GM10847 (cell line): Measurements from ENCODE around the gene ADAMTS12.

Experiments
- POLR2A ChIP-seq: IDR thresholded peaks from 2 replicates; pipeline ENCODE4 v1.6.1; 2011; ENCODE audit not compliant: insufficient read length; ENCODE audit errors: extremely low read depth

The ADAMTS12 gene

GRCh38 chr5:33766023-33766422 lies 125.8 kb downstream of the ADAMTS12 start:
- TF ChIP-seq POLR2A = no peak

GRCh38 chr5:33764786-33765185 lies 127.0 kb downstream of the ADAMTS12 start:
- TF ChIP-seq POLR2A = no peak

GRCh38 chr5:33763435-33763834 lies 128.4 kb downstream of the ADAMTS12 start:
- TF ChIP-seq POLR2A = no peak

GRCh38 chr5:33762859-33763258 lies 128.9 kb downstream of the ADAMTS12 start:
- TF ChIP-seq POLR2A = no peak

- TF ChIP-seq POLR2A = no peak
Measured at GRCh38 chr5:33761139-33761538, 130.7 kb downstream of the ADAMTS12 start.

GRCh38 chr5:33758737-33759136 lies 133.1 kb downstream of the ADAMTS12 start:
- TF ChIP-seq POLR2A = no peak

- TF ChIP-seq POLR2A = no peak
Measured at GRCh38 chr5:33756491-33756890, 135.3 kb downstream of the ADAMTS12 start.

GRCh38 chr5:33755231-33755630 lies 136.6 kb downstream of the ADAMTS12 start:
- TF ChIP-seq POLR2A = no peak

- no peak for TF ChIP-seq POLR2A
Measured at GRCh38 chr5:33753704-33754103, 138.1 kb downstream of the ADAMTS12 start.

GRCh38 chr5:33748754-33749153 lies 143.0 kb downstream of the ADAMTS12 start:
- no peak for TF ChIP-seq POLR2A

- TF ChIP-seq POLR2A = no peak
Measured at GRCh38 chr5:33745101-33745770, 146.6 kb downstream of the ADAMTS12 start.

- no peak for TF ChIP-seq POLR2A
Measured at GRCh38 chr5:33743099-33743498, 148.7 kb downstream of the ADAMTS12 start.

- TF ChIP-seq POLR2A = no peak
Measured at GRCh38 chr5:33742181-33742580, 149.6 kb downstream of the ADAMTS12 start.

- no peak for TF ChIP-seq POLR2A
Measured at GRCh38 chr5:33738967-33739366, 152.8 kb downstream of the ADAMTS12 start.

GRCh38 chr5:33738097-33738496 lies 153.7 kb downstream of the ADAMTS12 start:
- TF ChIP-seq POLR2A = no peak

GRCh38 chr5:33737697-33738096 lies 154.1 kb downstream of the ADAMTS12 start:
- TF ChIP-seq POLR2A = no peak

- no peak for TF ChIP-seq POLR2A
Measured at GRCh38 chr5:33737284-33737683, 154.5 kb downstream of the ADAMTS12 start.
